ENCODE data around the gene ZNF827. TPM values are rescaled to one million over a fixed set of nuclear protein-coding genes. Genes with fewer than 3 reads are reported as not detected.

ZNF827 gene
- total and polyA plus RNA-seq, 8 donors = 3.8 to 13.8 (median 5.1) TPM

GRCh38 chr4:145815626-145816025 is 123.0 kb downstream of the ZNF827 start:
- FAIRE-seq = no peak
- Histone ChIP-seq H3K27ac (no peak overlapping the region), H3K27me3 (no peaks in the 10 kb centered on the region), H3K36me3 (no peaks in the 10 kb centered on the region), H3K4me3 (no peak overlapping the region), H3K9me3 (no peaks in the 10 kb centered on the region), H3K4me1 (no peaks in the 10 kb centered on the region)
- 69 to 82% methylated on average over 1 of the region's 1 CpG for WGBS, 2 donors
- no peak for ATAC-seq
- intact Hi-C loops (cut with DNase I) = no loop called here
- no peak for TF ChIP-seq CTCF (IDR thresholded peaks at IDR 0.05)
- no peak for DNase-seq

GRCh38 chr4:145815027-145815612 is 123.5 kb downstream of the ZNF827 start:
- no peak overlapping the region for H3K27ac ChIP-seq
- H3K4me1 ChIP-seq = no peaks in the 10 kb centered on the region
- TF ChIP-seq CTCF (IDR thresholded peaks at IDR 0.05) = no peak
- no peaks in the 10 kb centered on the region for H3K9me3 ChIP-seq
- H3K36me3 ChIP-seq = no peaks in the 10 kb centered on the region
- H3K27me3 ChIP-seq = no peaks in the 10 kb centered on the region
- no peak overlapping the region for H3K4me3 ChIP-seq
- WGBS, 2 donors = 100% methylated on average over 1 of the region's 1 CpG
- FAIRE-seq (no peak), ATAC-seq (no peak), DNase-seq (no peak)
- intact Hi-C loops (cut with DNase I) = no loop called here

GRCh38 chr4:145814246-145814645 is 124.4 kb downstream of the ZNF827 start:
- intact Hi-C loops (cut with DNase I) = no loop called here
- ATAC-seq = no peak
- H3K4me3 ChIP-seq = no peak overlapping the region

GRCh38 chr4:145812919-145813318 is 125.7 kb downstream of the ZNF827 start:
- ATAC-seq (no peak), DNase-seq (no peak), FAIRE-seq (no peak)
- H3K4me3 ChIP-seq = no peak overlapping the region
- no peaks in the 10 kb centered on the region for H3K27me3 ChIP-seq
- no peak overlapping the region for H3K27ac ChIP-seq
- no peaks in the 10 kb centered on the region for H3K4me1 ChIP-seq
- 94 to 96% methylated on average over 8 of the region's 8 CpGs for WGBS, 2 donors
- no peaks in the 10 kb centered on the region for H3K9me3 ChIP-seq
- intact Hi-C loops (cut with DNase I) = no loop called here
- H3K36me3 ChIP-seq = no peaks in the 10 kb centered on the region
- TF ChIP-seq CTCF (IDR thresholded peaks at IDR 0.05) = no peak

More at GRCh38 chr4:145814246-145814645, 124.4 kb downstream of the ZNF827 start:
- DNase-seq (no peak), FAIRE-seq (no peak)
- Histone ChIP-seq H3K4me1 (no peaks in the 10 kb centered on the region), H3K27ac (no peak overlapping the region), H3K9me3 (no peaks in the 10 kb centered on the region), H3K27me3 (no peaks in the 10 kb centered on the region), H3K36me3 (no peaks in the 10 kb centered on the region)
- no peak for TF ChIP-seq CTCF (IDR thresholded peaks at IDR 0.05)
- WGBS, 2 donors = 94 to 100% methylated on average over 1 of the region's 1 CpG

- no peak for FAIRE-seq
- no peaks in the 10 kb centered on the region for H3K9me3 ChIP-seq
- peak overlapping the region in 2 of 4 donors; percentile 17 to 28 for H3K27ac ChIP-seq
- no peak for TF ChIP-seq CTCF (IDR thresholded peaks at IDR 0.05)
- H3K27me3 ChIP-seq = no peaks in the 10 kb centered on the region
- no peak for DNase-seq
- no peak for ATAC-seq
- intact Hi-C loops (cut with DNase I) = no loop called here
- WGBS, 2 donors = 89 to 90% methylated on average over 3 of the region's 3 CpGs
- H3K4me3 ChIP-seq = no peak overlapping the region
- no peaks in the 10 kb centered on the region for H3K36me3 ChIP-seq
- H3K4me1 ChIP-seq = no peaks in the 10 kb centered on the region
Measured at GRCh38 chr4:145808848-145809512, 129.6 kb downstream of the ZNF827 start.
